ENCODE data around the gene NGLY1.

Gene NGLY1

GRCh38 chr3:25707268-25707926 is 75.8 kb downstream of the NGLY1 start:
- no peak for DNase-seq

- DNase-seq, result no peak
These were observed 77.0 kb downstream of the NGLY1 start for GRCh38 chr3:25706213-25706612.

- no peak for DNase-seq
These were observed 85.7 kb downstream of the NGLY1 start for GRCh38 chr3:25697553-25697952.

GRCh38 chr3:25695731-25696420 is 87.4 kb downstream of the NGLY1 start:
- DNase-seq, result no peak

- no peak for DNase-seq
These were observed 90.0 kb downstream of the NGLY1 start for GRCh38 chr3:25693238-25693637.

GRCh38 chr3:25692341-25692740 is 90.9 kb downstream of the NGLY1 start:
- DNase-seq, result no peak

- no peak for DNase-seq
These were observed 92.3 kb downstream of the NGLY1 start for GRCh38 chr3:25690768-25691533.

GRCh38 chr3:25689226-25689625 is 94.0 kb downstream of the NGLY1 start:
- no peak for DNase-seq

- DNase-seq, result no peak
These were observed 95.5 kb downstream of the NGLY1 start for GRCh38 chr3:25687742-25688141.

GRCh38 chr3:25686766-25687165 is 96.5 kb downstream of the NGLY1 start:
- no peak for DNase-seq

- no peak for DNase-seq
These were observed 99.4 kb downstream of the NGLY1 start for GRCh38 chr3:25683882-25684281.

- DNase-seq, result no peak
These were observed 99.8 kb downstream of the NGLY1 start for GRCh38 chr3:25683410-25683809.

- no peak for DNase-seq
These were observed 103.5 kb downstream of the NGLY1 start for GRCh38 chr3:25679642-25680302.

GRCh38 chr3:25679166-25679565 is 104.1 kb downstream of the NGLY1 start:
- no peak for DNase-seq

GRCh38 chr3:25678581-25678980 is 104.7 kb downstream of the NGLY1 start:
- peak; percentile 18 for DNase-seq

GRCh38 chr3:25677121-25677520 is 106.1 kb downstream of the NGLY1 start:
- DNase-seq, result no peak

- no peak for DNase-seq
These were observed 108.6 kb downstream of the NGLY1 start for GRCh38 chr3:25674670-25675069.

- DNase-seq, result no peak
These were observed 109.4 kb downstream of the NGLY1 start for GRCh38 chr3:25673738-25674298.
